Measurements from ENCODE around the gene KRTAP2-4.

- no peak for TF ChIP-seq CTCF (conservative IDR thresholded peaks at IDR 0.05 in 1 of 2, IDR thresholded peaks at IDR 0.05 in 1 of 2; ENCODE audit: low read depth in 1 of 2, low read length in 2 of 2)
- no peak for TF ChIP-seq EZH2 (IDR thresholded peaks at IDR 0.05; ENCODE audit: low read length, missing control alignments)
Measured at GRCh38 chr17:41082626-41083025, 16.9 kb upstream of the KRTAP2-4 start.
